Measurements from ENCODE around the gene MRPS7. TPM values are rescaled to one million over a fixed set of nuclear protein-coding genes. Genes with fewer than 3 reads are reported as not detected.

MRPS7 gene
- total RNA-seq, 1 experiment from 2014 or later: 93.7 TPM

DNA sequence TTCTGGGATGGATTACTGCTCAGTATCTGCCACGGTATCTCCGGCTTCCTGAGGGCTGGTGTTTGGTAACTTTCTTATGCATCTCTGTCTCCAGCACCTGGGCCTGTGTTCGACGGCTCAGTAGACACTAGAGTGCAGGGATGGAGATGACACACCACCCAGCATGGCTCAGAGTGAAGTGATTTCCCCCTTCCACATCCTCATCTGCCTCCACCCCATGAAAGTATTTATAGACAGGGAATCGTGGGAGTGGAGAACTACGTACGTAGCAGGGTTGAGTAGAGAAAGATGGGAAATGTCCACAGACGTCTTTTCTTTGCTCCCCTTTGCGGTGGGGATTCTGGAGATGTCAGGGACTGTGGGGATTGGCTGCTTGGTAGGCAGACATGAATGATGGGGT, 39.4 kb downstream of the MRPS7 start:
- Histone ChIP-seq H4K20me1 (ENCODE audit: control insufficient read depth, insufficient read depth, insufficient read length) (no peaks in the 10 kb centered on the region), H3K27ac (ENCODE audit: insufficient read length, low read depth, low read length) (no peak overlapping the region), H2BK5ac (ENCODE audit: insufficient read length, low read length) (no peak overlapping the region), H2BK20ac (ENCODE audit: low read depth, low read length, poor library complexity, severe bottlenecking) (no peak overlapping the region), H4K91ac (ENCODE audit: insufficient read length, low read depth, low read length) (no peak overlapping the region), H3T11ph (ENCODE audit: low read length) (no peak overlapping the region), H3K4me2 (ENCODE audit: insufficient read depth, insufficient read length, low read length) (no peak overlapping the region), H3K4ac (ENCODE audit: low read depth, low read length) (no peak overlapping the region), H3K79me1 (ENCODE audit: insufficient read depth, low read depth, low read length, poor library complexity, severe bottlenecking) (no peaks in the 10 kb centered on the region), H2BK12ac (ENCODE audit: insufficient read length, low read depth, low read length) (no peak overlapping the region), H3K4me1 (ENCODE audit: insufficient read depth, low read length) (no peaks in the 10 kb centered on the region), H3K9me3 (ENCODE audit: control insufficient read depth, low read depth, low read length) (no peaks in the 10 kb centered on the region), H2AK5ac (ENCODE audit: insufficient read length, low read length) (no peak overlapping the region), H3K23ac (ENCODE audit: insufficient read length, low read depth, low read length) (no peak overlapping the region), H3K56ac (ENCODE audit: insufficient read length, low read depth, low read length) (no peak overlapping the region), H3K18ac (ENCODE audit: insufficient read length, low read depth, low read length) (no peak overlapping the region), H3K27me3 (ENCODE audit: insufficient read depth, low read length) (no peaks in the 10 kb centered on the region), H3K14ac (ENCODE audit: insufficient read depth, low read length) (no peak overlapping the region), H4K5ac (ENCODE audit: insufficient read length, low read depth, low read length) (no peak overlapping the region), H3K9ac (ENCODE audit: extremely low read depth, insufficient read length, low read length) (no peak overlapping the region), H2BK120ac (ENCODE audit: low read depth, low read length, poor library complexity, severe bottlenecking) (no peak overlapping the region), H4K8ac (replicated peaks; ENCODE audit: insufficient read length, low read depth, low read length) (no peak overlapping the region), H3K23me2 (ENCODE audit: insufficient read length, low read depth, low read length, poor library complexity, severe bottlenecking) (no peaks in the 10 kb centered on the region), H2BK15ac (ENCODE audit: low read depth, low read length) (no peak overlapping the region), H2AFZ (ENCODE audit: low read length) (no peak overlapping the region), H3K79me2 (ENCODE audit: insufficient read depth, low read length) (no peaks in the 10 kb centered on the region)
- TF ChIP-seq, protein P1, sequence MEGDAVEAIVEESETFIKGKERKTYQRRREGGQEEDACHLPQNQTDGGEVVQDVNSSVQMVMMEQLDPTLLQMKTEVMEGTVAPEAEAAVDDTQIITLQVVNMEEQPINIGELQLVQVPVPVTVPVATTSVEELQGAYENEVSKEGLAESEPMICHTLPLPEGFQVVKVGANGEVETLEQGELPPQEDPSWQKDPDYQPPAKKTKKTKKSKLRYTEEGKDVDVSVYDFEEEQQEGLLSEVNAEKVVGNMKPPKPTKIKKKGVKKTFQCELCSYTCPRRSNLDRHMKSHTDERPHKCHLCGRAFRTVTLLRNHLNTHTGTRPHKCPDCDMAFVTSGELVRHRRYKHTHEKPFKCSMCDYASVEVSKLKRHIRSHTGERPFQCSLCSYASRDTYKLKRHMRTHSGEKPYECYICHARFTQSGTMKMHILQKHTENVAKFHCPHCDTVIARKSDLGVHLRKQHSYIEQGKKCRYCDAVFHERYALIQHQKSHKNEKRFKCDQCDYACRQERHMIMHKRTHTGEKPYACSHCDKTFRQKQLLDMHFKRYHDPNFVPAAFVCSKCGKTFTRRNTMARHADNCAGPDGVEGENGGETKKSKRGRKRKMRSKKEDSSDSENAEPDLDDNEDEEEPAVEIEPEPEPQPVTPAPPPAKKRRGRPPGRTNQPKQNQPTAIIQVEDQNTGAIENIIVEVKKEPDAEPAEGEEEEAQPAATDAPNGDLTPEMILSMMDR (conservative IDR thresholded peaks at IDR 0.05): no peak
- no peak overlapping the region for H3K27ac Mint-ChIP-seq
- DNase-seq: no peak
- H3K9me3 Mint-ChIP-seq: no peaks in the 10 kb centered on the region
- H3K4me3 Mint-ChIP-seq: no peak overlapping the region; a peak in 1 of 5 replicates
- no CpG with 5 or more reads among the region's 9 CpGs for WGBS (ENCODE audit: extremely low coverage, insufficient read length, low lambda C conversion rate)
- H3K36me3 Mint-ChIP-seq (ENCODE audit: insufficient read depth in 1 of 3, low read depth in 3 of 3): no peaks in the 10 kb centered on the region; a peak in 1 of 7 replicates
- no peaks in the 10 kb centered on the region for H3K4me1 Mint-ChIP-seq
- no peaks in the 10 kb centered on the region for H3K27me3 Mint-ChIP-seq (ENCODE audit: low read depth)
